BLaER1 treated with 17β-estradiol and CSF1 and Interleukin-3, amounts not matched to agents 10 nM and 100 nM (cell line): Measurements from ENCODE around the gene HAGHL.

Experiments used
- H3K27ac ChIP-seq, 11 experiments: shearing (Covaris generic); formaldehyde crosslinking; 2 replicates each; pipeline ENCODE4 v1.8.1; 2022
- H3K27me3 ChIP-seq, 11 experiments: shearing (Covaris generic); formaldehyde crosslinking; 2 replicates each; pipeline ENCODE4 v1.8.1; 2022
- H3K36me3 ChIP-seq, 11 experiments: shearing (Covaris generic); formaldehyde crosslinking; 2 replicates each; pipeline ENCODE4 v1.8.1; 2022
- H3K4me1 ChIP-seq, 10 experiments: shearing (Covaris generic); formaldehyde crosslinking; 2 replicates each; pipeline ENCODE4 v1.8.1; 2022
- H3K4me2 ChIP-seq, 11 experiments: shearing (Covaris generic); formaldehyde crosslinking; 2 replicates each; pipeline ENCODE4 v1.8.1; 2022
- H3K4me3 ChIP-seq, 10 experiments: shearing (Covaris generic); formaldehyde crosslinking; 2 replicates each; pipeline ENCODE4 v1.8.1; 2022
- H3K9ac ChIP-seq, 11 experiments: shearing (Covaris generic); formaldehyde crosslinking; 2 replicates each; pipeline ENCODE4 v1.8.1; 2022
- H3K9me3 ChIP-seq, 11 experiments: shearing (Covaris generic); formaldehyde crosslinking; replicated peaks in 1 of 11; 2 replicates each; pipeline ENCODE4 v1.8.1; 2022
- H4K20me1 ChIP-seq, 11 experiments: shearing (Covaris generic); formaldehyde crosslinking; 2 replicates each; pipeline ENCODE4 v1.8.1; 2022
- Cebpa-rat ChIP-seq, 11 experiments: shearing (Covaris generic); IDR thresholded peaks; 2 replicates each; pipeline ENCODE4 v1.8.1; 2022

HAGHL gene

GRCh38 chr16:720990-721764, 5.7 kb upstream of the HAGHL start, which contains the start of gene ANTKMT:
ANTKMT (plus strand) TSS chr16:721146; CDS start chr16:721275, 129 bp downstream.
- peaks cover 32 to 96% (median 76%) of the 10 kb centered on the region in 11 experiments; a peak in 21 of 22 replicates for H4K20me1 ChIP-seq
- H3K27ac ChIP-seq = peak within 1 kb of the TSS; percentile 20 to 86 (median 79); a peak in 21 of 22 replicates
- peaks cover 5 to 61% (median 10%) of the 10 kb centered on the region in 11 experiments for H3K27me3 ChIP-seq
- H3K36me3 ChIP-seq = 0 out of 22 replicates have a peak, but pooled peaks cover 0 to 6% (median 0%) of the 10 kb centered on the region in 11 experiments
- peak within 1 kb of the TSS; percentile 67 to 80 (median 73) for H3K4me3 ChIP-seq
- peak within 1 kb of the TSS; percentile 73 to 87 (median 81) for H3K9ac ChIP-seq
- peaks cover 58 to 99% (median 96%) of the 10 kb centered on the region in 10 experiments for H3K4me1 ChIP-seq
- H3K9me3 ChIP-seq = no peaks in the 10 kb centered on the region
- H3K4me2 ChIP-seq = peak within 1 kb of the TSS; percentile 96 to 100 (median 100)
- TF ChIP-seq Cebpa-rat (IDR thresholded peaks at IDR 0.05) = no peak

DNA sequence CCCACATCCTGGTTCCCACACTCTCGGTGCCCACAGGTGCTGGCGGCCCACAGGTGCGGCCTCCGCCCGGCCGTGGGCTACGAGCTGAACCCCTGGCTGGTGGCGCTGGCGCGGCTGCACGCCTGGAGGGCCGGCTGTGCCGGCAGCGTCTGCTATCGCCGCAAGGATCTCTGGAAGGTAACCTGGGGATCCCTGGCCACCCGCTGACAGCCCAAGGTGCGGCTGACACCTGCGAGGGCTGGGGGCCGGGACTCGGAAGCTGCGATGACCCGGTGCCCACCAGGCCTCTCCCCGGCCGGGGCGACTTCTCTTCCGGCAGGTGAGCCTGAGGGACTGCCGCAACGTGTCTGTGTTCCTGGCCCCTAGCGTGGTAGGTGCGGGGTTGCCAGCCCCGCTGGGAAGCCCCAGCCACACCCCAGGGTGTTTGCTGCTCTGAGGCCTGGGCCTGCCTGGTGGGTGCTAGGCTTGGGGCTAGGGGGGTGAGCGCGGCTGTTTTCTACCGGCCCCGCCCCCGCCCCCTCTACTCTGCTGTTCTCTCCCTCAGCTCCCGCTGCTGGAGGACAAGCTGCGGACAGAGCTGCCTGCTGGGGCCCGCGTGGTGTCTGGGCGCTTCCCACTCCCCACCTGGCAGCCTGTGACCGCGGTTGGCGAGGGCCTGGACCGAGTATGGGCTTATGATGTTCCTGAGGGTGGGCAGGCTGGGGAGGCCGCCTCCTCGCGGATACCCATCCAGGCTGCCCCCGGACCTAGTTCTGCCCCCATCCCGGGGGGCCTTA, 5.0 kb upstream of the HAGHL start:
- H3K9ac ChIP-seq = peak overlapping the region; percentile 73 to 87 (median 81); a peak in 20 of 22 replicates
- peaks cover 32 to 93% (median 72%) of the 10 kb centered on the region in 11 experiments; a peak in 21 of 22 replicates for H4K20me1 ChIP-seq
- no peaks in the 10 kb centered on the region for H3K9me3 ChIP-seq
- peak overlapping the region; percentile 67 to 80 (median 73) for H3K4me3 ChIP-seq
- H3K27me3 ChIP-seq = peaks cover 0 to 58% (median 2%) of the 10 kb centered on the region in 11 experiments; a peak in 13 of 22 replicates
- H3K36me3 ChIP-seq = 0 out of 22 replicates have a peak, but pooled peaks cover 0 to 6% (median 0%) of the 10 kb centered on the region in 11 experiments
- H3K4me2 ChIP-seq = peak overlapping the region; percentile 96 to 100 (median 100)
- peak overlapping the region in 6 of 11 experiments; percentile 79 to 86 (median 83); a peak in 9 of 22 replicates for H3K27ac ChIP-seq
- no peak for TF ChIP-seq Cebpa-rat (IDR thresholded peaks at IDR 0.05)
- H3K4me1 ChIP-seq = peaks cover 56 to 97% (median 94%) of the 10 kb centered on the region in 10 experiments

- Histone ChIP-seq H3K4me3 (no peak overlapping the region), H4K20me1 (peaks cover 32 to 83% (median 67%) of the 10 kb centered on the region in 11 experiments; a peak in 21 of 22 replicates), H3K4me1 (peaks cover 49 to 94% (median 90%) of the 10 kb centered on the region in 10 experiments), H3K27me3 (peaks cover 0 to 48% (median 0%) of the 10 kb centered on the region in 11 experiments; a peak in 7 of 22 replicates), H3K9me3 (no peaks in the 10 kb centered on the region), H3K27ac (no peak overlapping the region), H3K9ac (peak overlapping the region in 4 of 11 experiments; percentile 19 to 48 (median 30); a peak in 6 of 22 replicates), H3K36me3 (0 out of 22 replicates have a peak, but pooled peaks cover 0 to 6% (median 0%) of the 10 kb centered on the region in 11 experiments), H3K4me2 (peak overlapping the region; percentile 28 to 100 (median 100); a peak in 21 of 22 replicates)
- no peak for TF ChIP-seq Cebpa-rat (IDR thresholded peaks at IDR 0.05)
These were observed 3.9 kb upstream of the HAGHL start for GRCh38 chr16:722835-723633.

GRCh38 chr16:723695-724094, 3.2 kb upstream of the HAGHL start:
- no peak for TF ChIP-seq Cebpa-rat (IDR thresholded peaks at IDR 0.05)
- Histone ChIP-seq H3K4me3 (no peak overlapping the region), H3K4me2 (peak overlapping the region; percentile 28 to 100 (median 100); a peak in 19 of 22 replicates), H3K9ac (peak overlapping the region in 4 of 11 experiments; percentile 19 to 48 (median 30); a peak in 7 of 22 replicates), H3K27me3 (peaks cover 0 to 42% (median 0%) of the 10 kb centered on the region in 11 experiments; a peak in 7 of 22 replicates), H3K36me3 (0 out of 22 replicates have a peak, but pooled peaks cover 0 to 6% (median 0%) of the 10 kb centered on the region in 11 experiments), H4K20me1 (peaks cover 32 to 76% (median 63%) of the 10 kb centered on the region in 11 experiments; a peak in 21 of 22 replicates), H3K27ac (no peak overlapping the region), H3K4me1 (peaks cover 49 to 91% (median 88%) of the 10 kb centered on the region in 10 experiments), H3K9me3 (no peaks in the 10 kb centered on the region)

DNA sequence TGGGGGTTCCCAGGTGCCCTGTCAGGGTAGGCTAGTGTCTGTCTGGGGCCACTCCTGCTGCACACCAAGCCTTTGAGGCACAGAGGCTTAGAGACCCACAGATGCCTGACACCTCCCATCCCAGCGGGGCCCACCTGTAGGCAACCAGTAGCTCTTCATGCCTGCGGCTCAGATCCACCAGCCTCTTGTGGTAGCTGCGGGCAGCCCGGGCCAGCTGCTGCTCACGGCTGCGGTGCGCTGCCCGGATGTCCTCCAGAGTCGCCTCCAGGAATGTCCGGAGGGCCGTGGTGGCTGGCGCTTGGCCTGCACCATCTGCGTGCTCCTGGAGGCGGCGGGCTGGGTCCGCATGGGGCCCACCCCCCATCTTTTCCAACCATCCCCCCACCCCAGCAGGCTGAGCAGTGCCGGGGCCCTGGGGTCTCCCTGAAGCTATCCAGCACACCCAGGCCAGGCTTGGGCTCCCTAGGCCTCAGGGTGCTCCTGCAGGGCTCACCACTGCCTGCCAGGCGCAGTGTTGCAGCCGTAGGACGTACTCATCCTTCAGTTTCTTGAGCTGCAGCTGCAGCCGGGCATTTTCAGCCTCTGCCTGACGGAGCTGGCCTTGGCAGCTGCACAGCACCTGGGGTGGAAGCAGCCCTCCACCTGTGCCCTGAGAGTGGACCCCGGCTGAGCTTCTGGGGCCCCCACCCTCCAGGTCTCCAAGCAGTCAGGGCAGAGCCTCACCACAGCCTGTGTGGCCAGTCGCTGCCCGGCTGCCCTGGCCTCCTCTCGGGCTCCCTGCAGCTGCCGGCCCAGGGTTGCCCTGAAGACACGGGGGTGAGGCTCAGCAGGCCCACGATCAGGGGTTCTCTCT, 2.5 kb upstream of the HAGHL start:
- H3K4me2 ChIP-seq = peak overlapping the region in 10 of 11 experiments; percentile 52 to 100 (median 100); a peak in 18 of 22 replicates
- TF ChIP-seq Cebpa-rat (IDR thresholded peaks at IDR 0.05) = no peak

DNA sequence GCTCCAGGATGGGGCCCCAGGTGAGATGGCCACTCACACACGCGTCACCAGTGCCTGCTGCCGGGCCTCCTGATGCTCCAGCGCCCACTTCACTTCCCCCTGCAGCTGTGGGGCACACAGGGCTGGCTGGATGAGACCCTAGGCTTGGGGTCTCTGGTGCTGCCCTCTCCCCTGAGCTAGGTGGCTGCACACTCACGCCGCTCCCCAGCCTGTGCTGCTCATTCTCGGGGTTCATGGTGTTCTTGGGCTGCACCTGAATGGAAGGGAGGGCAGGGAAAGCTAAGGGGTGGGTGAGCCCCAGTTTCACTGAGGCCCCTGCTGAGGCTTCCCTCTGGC, 1.9 kb upstream of the HAGHL start:
- no peaks in the 10 kb centered on the region for H3K9me3 ChIP-seq
- peak overlapping the region in 9 of 11 experiments; percentile 52 to 100 (median 100); a peak in 17 of 22 replicates for H3K4me2 ChIP-seq
- H4K20me1 ChIP-seq = peaks cover 43 to 75% (median 65%) of the 10 kb centered on the region in 11 experiments; a peak in 21 of 22 replicates
- peaks cover 36 to 85% (median 81%) of the 10 kb centered on the region in 10 experiments for H3K4me1 ChIP-seq
- TF ChIP-seq Cebpa-rat (IDR thresholded peaks at IDR 0.05) = no peak
- H3K27me3 ChIP-seq = peaks cover 0 to 42% (median 0%) of the 10 kb centered on the region in 11 experiments; a peak in 7 of 22 replicates
- H3K36me3 ChIP-seq = peaks cover 2 to 11% (median 8%) of the 10 kb centered on the region in 11 experiments; a peak in 13 of 22 replicates
- H3K27ac ChIP-seq = no peak overlapping the region
- no peak overlapping the region; a peak in 1 of 20 replicates for H3K4me3 ChIP-seq
- peak overlapping the region in 2 of 11 experiments; percentile 11 to 48; a peak in 1 of 22 replicates for H3K9ac ChIP-seq

More for the DNA sequence above, 2.5 kb upstream of the HAGHL start:
- peaks cover 0 to 6% (median 2%) of the 10 kb centered on the region in 11 experiments; a peak in 2 of 22 replicates for H3K36me3 ChIP-seq
- peaks cover 37 to 74% (median 61%) of the 10 kb centered on the region in 11 experiments; a peak in 21 of 22 replicates for H4K20me1 ChIP-seq
- H3K9ac ChIP-seq = peak overlapping the region in 3 of 11 experiments; percentile 25 to 48 (median 35); a peak in 6 of 22 replicates
- no peaks in the 10 kb centered on the region for H3K9me3 ChIP-seq
- peaks cover 0 to 42% (median 0%) of the 10 kb centered on the region in 11 experiments; a peak in 7 of 22 replicates for H3K27me3 ChIP-seq
- H3K4me1 ChIP-seq = peaks cover 42 to 89% (median 86%) of the 10 kb centered on the region in 10 experiments
- H3K27ac ChIP-seq = no peak overlapping the region
- H3K4me3 ChIP-seq = peak overlapping the region in 1 of 10 experiments; percentile 22; a peak in 1 of 20 replicates
